ENCODE measurements around the gene OLFM1. TPM values are rescaled to one million over a fixed set of nuclear protein-coding genes. Genes with fewer than 3 reads are reported as not detected.

The OLFM1 gene
- total RNA-seq, 4 donors from 2014 or later: 13.5 to 32.8 (median 25.6) TPM

DNA sequence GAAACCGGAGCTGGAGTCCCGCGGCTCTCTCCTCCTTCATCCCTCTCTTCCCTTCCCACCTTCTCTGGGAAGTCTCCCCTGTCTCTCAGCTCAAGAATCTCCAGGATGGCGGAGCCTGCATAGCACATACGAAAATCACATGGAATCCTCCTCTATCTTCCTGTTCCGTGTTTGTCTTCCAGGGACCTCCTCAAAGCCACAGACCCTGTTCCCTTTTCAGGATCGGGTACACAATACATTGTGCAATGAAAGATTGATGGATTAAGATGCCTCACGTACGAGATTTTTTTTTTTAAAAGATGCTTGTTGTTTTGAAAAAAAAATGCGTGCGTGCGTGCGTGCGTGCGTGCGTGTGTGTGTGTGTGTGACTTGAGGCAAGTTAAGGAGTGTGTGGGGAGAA, 46.6 kb upstream of the OLFM1 start:
- no peak overlapping the region for H3K4me3 ChIP-seq
- 65 to 79% methylated on average over 16 of the region's 16 CpGs for WGBS, 2 donors (ENCODE audit: low coverage in 1 of 2)
- H3K9me3 ChIP-seq: no peaks in the 10 kb centered on the region
- H3K4me1 ChIP-seq: no peaks in the 10 kb centered on the region
- no peaks in the 10 kb centered on the region for H3K36me3 ChIP-seq
- no peak for ATAC-seq
- H3K27me3 ChIP-seq: peaks cover 60% of the 10 kb centered on the region
- TF ChIP-seq EP300 (IDR thresholded peaks at IDR 0.05) (no peak), POLR2A (IDR thresholded peaks at IDR 0.05) (no peak), POLR2AphosphoS5 (IDR thresholded peaks at IDR 0.05) (no peak)
- TF ChIP-seq, protein P1, sequence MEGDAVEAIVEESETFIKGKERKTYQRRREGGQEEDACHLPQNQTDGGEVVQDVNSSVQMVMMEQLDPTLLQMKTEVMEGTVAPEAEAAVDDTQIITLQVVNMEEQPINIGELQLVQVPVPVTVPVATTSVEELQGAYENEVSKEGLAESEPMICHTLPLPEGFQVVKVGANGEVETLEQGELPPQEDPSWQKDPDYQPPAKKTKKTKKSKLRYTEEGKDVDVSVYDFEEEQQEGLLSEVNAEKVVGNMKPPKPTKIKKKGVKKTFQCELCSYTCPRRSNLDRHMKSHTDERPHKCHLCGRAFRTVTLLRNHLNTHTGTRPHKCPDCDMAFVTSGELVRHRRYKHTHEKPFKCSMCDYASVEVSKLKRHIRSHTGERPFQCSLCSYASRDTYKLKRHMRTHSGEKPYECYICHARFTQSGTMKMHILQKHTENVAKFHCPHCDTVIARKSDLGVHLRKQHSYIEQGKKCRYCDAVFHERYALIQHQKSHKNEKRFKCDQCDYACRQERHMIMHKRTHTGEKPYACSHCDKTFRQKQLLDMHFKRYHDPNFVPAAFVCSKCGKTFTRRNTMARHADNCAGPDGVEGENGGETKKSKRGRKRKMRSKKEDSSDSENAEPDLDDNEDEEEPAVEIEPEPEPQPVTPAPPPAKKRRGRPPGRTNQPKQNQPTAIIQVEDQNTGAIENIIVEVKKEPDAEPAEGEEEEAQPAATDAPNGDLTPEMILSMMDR (IDR thresholded peaks at IDR 0.05): no peak
- H3K27ac ChIP-seq: no peak overlapping the region

DNA sequence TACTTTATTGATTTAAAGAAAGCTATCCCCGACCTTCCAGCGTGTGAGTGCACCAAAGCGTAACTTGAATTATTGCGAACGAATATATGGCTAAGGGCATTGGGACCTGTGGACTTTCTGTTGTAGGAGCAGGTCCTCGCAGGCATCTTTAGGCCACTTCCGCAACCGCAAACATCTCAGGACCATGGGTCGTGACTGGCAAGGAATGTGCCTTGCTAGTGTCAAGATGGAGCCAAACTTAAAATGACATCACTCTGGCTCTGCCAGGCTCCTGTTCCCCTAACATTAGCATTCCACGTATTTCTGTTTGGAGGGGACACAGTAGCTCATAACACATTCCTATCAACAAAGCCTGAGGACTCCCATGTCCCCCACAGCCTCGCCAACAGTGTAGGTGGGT, 44.1 kb upstream of the OLFM1 start:
- no peak for ATAC-seq
- Histone ChIP-seq H3K36me3 (no peaks in the 10 kb centered on the region), H3K9me3 (no peaks in the 10 kb centered on the region), H3K4me1 (no peaks in the 10 kb centered on the region), H3K27ac (no peak overlapping the region), H3K27me3 (peaks cover 60% of the 10 kb centered on the region), H3K4me3 (no peak overlapping the region)
- TF ChIP-seq, protein P1 (IDR thresholded peaks at IDR 0.05): no peak
- TF ChIP-seq POLR2A (IDR thresholded peaks at IDR 0.05) (no peak), EP300 (IDR thresholded peaks at IDR 0.05) (no peak), POLR2AphosphoS5 (IDR thresholded peaks at IDR 0.05) (no peak)
- 77 to 85% methylated on average over 9 to 11 of the region's 11 CpGs for WGBS, 2 donors (ENCODE audit: low coverage in 1 of 2)

DNA sequence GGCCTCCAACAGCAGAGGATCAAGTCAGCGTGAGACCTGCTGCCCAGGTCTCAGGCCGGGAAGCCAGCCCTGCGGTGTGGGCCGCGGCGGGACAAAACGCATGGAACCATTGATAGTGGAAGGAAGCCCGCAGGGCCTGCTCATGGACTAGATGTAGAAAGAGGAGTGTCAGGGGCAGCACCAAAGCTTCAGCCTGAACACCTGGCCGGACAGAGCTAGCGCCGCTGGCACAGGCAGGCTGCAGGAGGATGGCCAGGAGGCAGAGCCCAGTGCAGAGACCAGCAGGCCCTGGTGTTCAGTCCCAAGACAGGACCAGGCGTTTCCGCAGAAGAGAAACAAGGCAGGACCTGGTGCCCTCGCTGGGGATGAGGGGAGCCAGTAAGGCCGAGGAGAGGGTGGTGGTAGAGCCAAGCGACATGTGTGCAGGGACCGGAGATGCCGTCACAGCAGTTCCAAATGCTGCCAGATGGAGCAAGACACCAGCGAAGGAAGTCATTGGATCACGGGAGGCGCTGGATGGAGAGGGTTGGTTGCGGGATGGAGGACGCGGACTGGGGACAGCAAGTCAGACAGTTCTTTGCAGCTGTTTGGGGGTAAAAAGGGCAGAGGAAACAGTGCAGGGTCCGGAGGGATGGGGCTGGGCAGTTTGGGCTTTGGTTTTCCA, 42.1 kb upstream of the OLFM1 start:
- Histone ChIP-seq H3K27ac (no peak overlapping the region), H3K27me3 (peaks cover 55% of the 10 kb centered on the region), H3K36me3 (no peaks in the 10 kb centered on the region), H3K9me3 (no peaks in the 10 kb centered on the region), H3K4me3 (no peak overlapping the region), H3K4me1 (no peaks in the 10 kb centered on the region)
- TF ChIP-seq POLR2A (IDR thresholded peaks at IDR 0.05) (no peak), EP300 (IDR thresholded peaks at IDR 0.05) (no peak), POLR2AphosphoS5 (IDR thresholded peaks at IDR 0.05) (no peak)
- TF ChIP-seq, protein P1 (IDR thresholded peaks at IDR 0.05): no peak
- no peak for ATAC-seq
- WGBS, 2 donors (ENCODE audit: low coverage in 1 of 2): 83 to 89% methylated on average over 10 to 19 of the region's 25 CpGs

DNA sequence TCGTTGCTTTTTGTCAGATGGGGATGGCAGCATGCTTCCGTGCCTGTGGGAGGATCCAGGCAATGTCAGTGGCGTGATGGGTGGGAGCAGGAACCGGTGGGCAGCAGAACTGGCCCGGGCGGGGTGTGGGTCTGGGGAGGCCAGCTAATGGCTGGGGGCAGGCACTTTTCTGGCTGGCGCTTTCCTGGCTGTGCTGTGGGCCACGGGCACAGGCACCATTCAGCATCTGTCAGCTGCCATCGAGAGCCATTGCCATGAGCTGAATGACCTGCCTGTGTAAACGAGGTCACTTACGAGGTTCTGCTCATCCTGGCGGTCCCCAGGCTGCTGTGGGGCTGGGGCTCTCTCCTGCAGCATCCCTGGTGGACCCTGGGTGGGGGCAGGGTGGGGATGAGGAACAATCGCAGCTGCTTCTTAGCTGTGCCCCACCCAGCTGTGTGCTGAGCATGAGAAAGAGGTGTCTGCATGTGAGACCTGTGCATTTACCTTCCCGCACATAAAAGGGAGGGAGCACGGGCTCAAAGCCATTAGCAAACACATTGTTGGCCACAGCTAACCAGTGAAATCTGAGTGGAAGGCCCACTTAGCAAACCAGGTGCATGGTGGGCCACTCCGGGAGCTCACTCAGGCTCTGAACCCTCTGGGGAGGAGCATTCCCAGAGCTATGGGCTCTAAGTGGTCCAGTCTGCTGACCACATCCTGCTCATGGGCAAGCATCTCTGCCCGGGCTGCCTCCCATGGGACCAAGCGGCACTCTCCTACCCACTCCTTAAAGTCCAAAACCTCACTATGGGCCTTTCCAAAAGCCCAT, 41.3 kb upstream of the OLFM1 start:
- Histone ChIP-seq H3K27ac (no peak overlapping the region), H3K4me1 (no peaks in the 10 kb centered on the region), H3K36me3 (no peaks in the 10 kb centered on the region), H3K27me3 (peaks cover 63% of the 10 kb centered on the region), H3K4me3 (no peak overlapping the region), H3K9me3 (no peaks in the 10 kb centered on the region)
- no peak for TF ChIP-seq EP300 (IDR thresholded peaks at IDR 0.05)
- TF ChIP-seq, protein P1 (IDR thresholded peaks at IDR 0.05): no peak
- TF ChIP-seq POLR2A (IDR thresholded peaks at IDR 0.05): no peak
- TF ChIP-seq POLR2AphosphoS5 (IDR thresholded peaks at IDR 0.05): no peak
- ATAC-seq: no peak
- WGBS, 2 donors (ENCODE audit: low coverage in 1 of 2): 80 to 86% methylated on average over 3 of the region's 18 CpGs
